HG03342 (cell line): ENCODE results near the gene PPM1F.
"Not testable (repeated sequence)": the region's sequence is repeated elsewhere in the genome, so short reads cannot be mapped to it uniquely, and the experiment has no call there.

Source experiments
- ATAC-seq: cut with Tn5 transposase; IDR thresholded peaks from one replicate; pipeline ENCODE4 v1.9.1; 2021; ENCODE audit warnings: mild to moderate bottlenecking, moderate library complexity; ENCODE audit not compliant: unreplicated experiment

PPM1F gene

GRCh38 chr22:21921729-21922128 lies 30.9 kb downstream of the PPM1F start:
- ATAC-seq, result no peak

- ATAC-seq, result no peak
Measured at GRCh38 chr22:21921184-21921721, 31.4 kb downstream of the PPM1F start.

- no peak for ATAC-seq
Measured at GRCh38 chr22:21920341-21921183, 32.1 kb downstream of the PPM1F start.

GRCh38 chr22:21919526-21920307 lies 32.9 kb downstream of the PPM1F start:
- no peak for ATAC-seq

- no peak for ATAC-seq
Measured at GRCh38 chr22:21918466-21919185, 34.0 kb downstream of the PPM1F start.

GRCh38 chr22:21917959-21918261 lies 34.7 kb downstream of the PPM1F start:
- no peak for ATAC-seq

- ATAC-seq, result no peak
Measured at GRCh38 chr22:21917181-21917958, 35.3 kb downstream of the PPM1F start.

- no peak for ATAC-seq
Measured at GRCh38 chr22:21916309-21916918, 36.2 kb downstream of the PPM1F start.

- no peak for ATAC-seq
Measured at GRCh38 chr22:21915624-21916308, 36.9 kb downstream of the PPM1F start.

GRCh38 chr22:21914033-21914642 lies 38.5 kb downstream of the PPM1F start:
- not testable (repeated sequence) for ATAC-seq

GRCh38 chr22:21910367-21910766 lies 42.3 kb downstream of the PPM1F start:
- ATAC-seq, result not testable (repeated sequence)

GRCh38 chr22:21909871-21910270 lies 42.8 kb downstream of the PPM1F start:
- no peak for ATAC-seq

- ATAC-seq, result no peak
Measured at GRCh38 chr22:21907638-21908522, 44.8 kb downstream of the PPM1F start.

- not testable (repeated sequence) for ATAC-seq
Measured at GRCh38 chr22:21905234-21905633, 47.4 kb downstream of the PPM1F start.

- ATAC-seq, result no peak
Measured at GRCh38 chr22:21904250-21904789, 48.3 kb downstream of the PPM1F start.

GRCh38 chr22:21903283-21903682 lies 49.4 kb downstream of the PPM1F start:
- ATAC-seq, result no peak

GRCh38 chr22:21902296-21903087 lies 50.2 kb downstream of the PPM1F start:
- ATAC-seq, result no peak
